ENCODE measurements around the gene ZMYND12. TPM values are rescaled to one million over a fixed set of nuclear protein-coding genes. Genes with fewer than 3 reads are reported as not detected.

Gene ZMYND12
- total and polyA plus RNA-seq, 10 donors: 0.46 to 4.3 (median 1.3) TPM; not detected in 1

DNA sequence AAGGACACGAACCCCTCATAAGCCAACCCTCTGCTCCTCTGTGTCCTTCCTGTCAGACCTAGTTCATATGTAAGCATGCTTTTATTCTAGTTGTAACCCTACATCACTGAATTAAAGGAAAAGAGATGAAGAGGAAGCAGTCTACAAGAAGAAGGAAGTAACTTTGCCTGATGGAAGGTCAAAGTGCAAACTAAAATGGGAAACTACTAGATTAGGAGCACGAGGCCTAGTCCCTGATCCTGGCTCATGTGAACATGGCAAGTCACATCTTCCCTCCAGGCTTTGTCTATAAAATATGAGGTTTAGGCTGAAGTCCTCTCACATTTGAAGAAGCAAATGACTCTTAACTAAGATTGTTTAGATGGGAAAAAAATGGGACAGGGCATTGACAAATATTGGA, 13.2 kb downstream of the ZMYND12 start:
- WGBS, 5 donors: 27 to 59% (median 36%) methylated on average over 2 of the region's 2 CpGs
- Histone ChIP-seq H3K27ac (no peak overlapping the region), H3K9me3 (no peaks in the 10 kb centered on the region), H3K4me1 (no peaks in the 10 kb centered on the region), H3K27me3 (replicated peaks in 1 of 7) (no peaks in the 10 kb centered on the region), H3K36me3 (no peaks in the 10 kb centered on the region), H3K4me3 (no peak overlapping the region)
- intact Hi-C loops (cut with DNase I; ENCODE audit: low total_unique reads): no loop called here
- DNase-seq: no peak
- no peak for TF ChIP-seq POLR2A (IDR thresholded peaks at IDR 0.05)
- no peak for TF ChIP-seq POLR2AphosphoS5 (IDR thresholded peaks at IDR 0.05)
- TF ChIP-seq, protein P1, sequence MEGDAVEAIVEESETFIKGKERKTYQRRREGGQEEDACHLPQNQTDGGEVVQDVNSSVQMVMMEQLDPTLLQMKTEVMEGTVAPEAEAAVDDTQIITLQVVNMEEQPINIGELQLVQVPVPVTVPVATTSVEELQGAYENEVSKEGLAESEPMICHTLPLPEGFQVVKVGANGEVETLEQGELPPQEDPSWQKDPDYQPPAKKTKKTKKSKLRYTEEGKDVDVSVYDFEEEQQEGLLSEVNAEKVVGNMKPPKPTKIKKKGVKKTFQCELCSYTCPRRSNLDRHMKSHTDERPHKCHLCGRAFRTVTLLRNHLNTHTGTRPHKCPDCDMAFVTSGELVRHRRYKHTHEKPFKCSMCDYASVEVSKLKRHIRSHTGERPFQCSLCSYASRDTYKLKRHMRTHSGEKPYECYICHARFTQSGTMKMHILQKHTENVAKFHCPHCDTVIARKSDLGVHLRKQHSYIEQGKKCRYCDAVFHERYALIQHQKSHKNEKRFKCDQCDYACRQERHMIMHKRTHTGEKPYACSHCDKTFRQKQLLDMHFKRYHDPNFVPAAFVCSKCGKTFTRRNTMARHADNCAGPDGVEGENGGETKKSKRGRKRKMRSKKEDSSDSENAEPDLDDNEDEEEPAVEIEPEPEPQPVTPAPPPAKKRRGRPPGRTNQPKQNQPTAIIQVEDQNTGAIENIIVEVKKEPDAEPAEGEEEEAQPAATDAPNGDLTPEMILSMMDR (IDR thresholded peaks at IDR 0.05 in 8 of 11, conservative IDR thresholded peaks at IDR 0.05 in 3 of 11): no peak

DNA sequence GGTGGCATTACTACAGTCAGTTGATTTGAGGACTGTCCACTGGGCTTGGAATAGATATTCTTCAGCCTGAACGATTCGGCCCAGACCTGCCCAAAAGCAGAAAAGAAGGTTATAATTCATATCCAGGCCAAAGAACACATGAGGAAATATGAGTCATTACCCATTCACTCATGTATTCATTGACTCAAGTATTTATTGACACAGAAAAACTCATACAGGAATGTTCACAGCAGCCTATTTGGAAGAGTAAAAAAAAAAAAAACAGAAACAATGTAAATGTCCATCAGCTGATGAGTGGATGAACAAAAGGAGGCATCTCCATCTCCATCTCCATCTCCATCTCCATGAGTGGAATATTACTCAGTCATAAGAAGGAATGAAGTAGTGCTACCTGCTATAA, 15.9 kb downstream of the ZMYND12 start:
- Histone ChIP-seq H3K4me3 (no peak overlapping the region), H3K27ac (no peak overlapping the region), H3K9me3 (no peaks in the 10 kb centered on the region), H3K4me1 (no peaks in the 10 kb centered on the region), H3K27me3 (replicated peaks in 1 of 7) (no peaks in the 10 kb centered on the region), H3K36me3 (no peaks in the 10 kb centered on the region)
- WGBS, 5 donors: 65 to 88% (median 85%) methylated on average over 2 of the region's 2 CpGs
- DNase-seq: no peak
- intact Hi-C loops (cut with DNase I; ENCODE audit: low total_unique reads): no loop called here
- no peak for TF ChIP-seq POLR2A (IDR thresholded peaks at IDR 0.05)
- no peak for TF ChIP-seq POLR2AphosphoS5 (IDR thresholded peaks at IDR 0.05)
- TF ChIP-seq, protein P1 (IDR thresholded peaks at IDR 0.05 in 8 of 11, conservative IDR thresholded peaks at IDR 0.05 in 3 of 11): no peak

DNA sequence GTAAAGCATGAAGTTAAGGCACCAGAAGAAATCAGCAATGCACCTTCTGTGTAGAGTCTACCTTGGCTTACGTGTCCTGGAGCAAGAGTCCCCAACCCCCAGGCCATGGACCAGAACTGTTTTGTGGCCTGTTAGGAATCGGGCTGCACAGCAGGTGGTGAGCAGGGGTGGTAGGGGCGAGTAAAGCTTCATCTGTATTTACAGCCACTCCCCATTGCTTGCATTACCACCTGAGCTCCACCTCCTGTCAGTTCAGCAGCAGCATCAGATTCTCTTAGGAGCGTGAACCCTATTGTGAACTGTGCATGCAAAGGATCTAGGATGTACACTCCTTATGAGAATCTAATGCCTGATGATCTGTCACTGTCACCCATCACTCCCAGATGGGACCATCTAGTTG, 21.5 kb downstream of the ZMYND12 start:
- intact Hi-C loops (cut with DNase I; ENCODE audit: low total_unique reads): no loop called here
- Histone ChIP-seq H3K27ac (no peak overlapping the region), H3K9me3 (no peaks in the 10 kb centered on the region), H3K4me3 (no peak overlapping the region), H3K27me3 (replicated peaks in 1 of 7) (no peaks in the 10 kb centered on the region), H3K36me3 (no peaks in the 10 kb centered on the region), H3K4me1 (no peaks in the 10 kb centered on the region)
- no peak for DNase-seq
- TF ChIP-seq, protein P1 (IDR thresholded peaks at IDR 0.05 in 8 of 11, conservative IDR thresholded peaks at IDR 0.05 in 3 of 11): no peak
- TF ChIP-seq POLR2A (IDR thresholded peaks at IDR 0.05) (no peak), POLR2AphosphoS5 (IDR thresholded peaks at IDR 0.05) (no peak)
- 89 to 93% (median 90%) methylated on average over 4 of the region's 4 CpGs for WGBS, 5 donors

DNA sequence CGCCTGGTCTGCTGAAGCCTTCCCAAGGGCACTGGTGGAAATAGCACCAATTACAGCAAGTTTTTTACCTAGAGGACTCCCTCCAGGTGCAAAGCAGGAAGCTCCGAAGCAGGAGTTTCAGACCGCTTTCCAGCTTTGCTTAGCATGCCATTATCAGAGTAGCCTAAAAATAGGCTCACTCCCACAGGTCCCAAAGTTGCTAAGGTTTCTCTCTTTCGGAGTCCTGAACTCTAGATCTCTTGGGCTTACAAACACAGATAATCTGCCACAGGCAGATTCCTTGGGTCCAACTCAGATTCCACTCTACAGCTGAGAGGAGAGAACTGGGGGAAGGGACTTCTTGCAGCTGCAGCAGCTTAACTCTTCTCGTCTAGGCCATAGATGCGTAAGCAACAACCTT, 22.5 kb downstream of the ZMYND12 start:
- no peak overlapping the region for H3K4me3 ChIP-seq
- H3K36me3 ChIP-seq: no peaks in the 10 kb centered on the region
- 92 to 95% (median 93%) methylated on average over 6 of the region's 6 CpGs for WGBS, 5 donors
- intact Hi-C loops (cut with DNase I; ENCODE audit: low total_unique reads): no loop called here
- TF ChIP-seq POLR2AphosphoS5 (IDR thresholded peaks at IDR 0.05) (no peak), POLR2A (IDR thresholded peaks at IDR 0.05) (no peak)
- TF ChIP-seq, protein P1 (IDR thresholded peaks at IDR 0.05 in 8 of 11, conservative IDR thresholded peaks at IDR 0.05 in 3 of 11): no peak
- no peaks in the 10 kb centered on the region for H3K27me3 ChIP-seq (replicated peaks in 1 of 7)
- no peaks in the 10 kb centered on the region for H3K4me1 ChIP-seq
- DNase-seq: no peak
- no peaks in the 10 kb centered on the region for H3K9me3 ChIP-seq
- no peak overlapping the region for H3K27ac ChIP-seq

All from spleen (tissue), 11 donors.